ENCODE results near the gene LSG1. TPM values are rescaled to one million over a fixed set of nuclear protein-coding genes. Genes with fewer than 3 reads are reported as not detected.
A peak's percentile ranks its signal among the peaks of the same experiment; 100 is the strongest.

Gene LSG1
- total and polyA plus RNA-seq, 2 of the 13 experiments (the other 11 are each of a cell fraction or from before 2014, with no cell fraction given) = 21.4 to 32.1 TPM

DNA sequence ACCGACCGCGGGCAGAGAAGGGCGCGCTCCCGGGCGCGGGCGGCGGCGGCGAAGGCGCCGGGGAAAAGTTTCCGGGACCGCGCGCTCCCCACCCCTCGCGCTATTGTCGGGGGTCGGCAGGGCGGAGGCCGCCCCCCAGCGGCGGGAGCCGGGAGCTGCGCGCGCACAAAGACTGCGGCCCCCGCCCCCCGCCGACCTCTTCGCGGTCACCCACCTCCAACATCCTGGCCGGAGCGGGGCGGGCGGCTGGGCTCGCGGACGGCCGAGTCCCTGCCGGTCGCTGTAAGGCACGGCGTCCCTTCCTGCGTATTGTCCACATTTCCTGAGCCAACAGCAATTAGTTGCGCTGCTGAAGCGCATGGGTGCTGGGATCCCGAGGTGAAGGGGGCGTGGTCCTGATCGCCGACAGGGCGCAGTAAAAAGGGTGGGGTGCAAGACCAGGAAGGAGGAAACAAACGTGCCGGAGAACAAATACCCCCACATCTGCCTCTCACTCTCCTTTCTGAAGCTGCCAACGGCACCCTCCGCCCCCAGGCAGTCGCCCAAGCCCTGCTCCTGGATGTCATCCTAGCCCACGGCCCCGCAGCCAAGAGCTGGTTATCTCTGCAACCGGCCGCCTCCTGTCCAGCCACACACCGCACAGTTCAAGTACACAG, 38.5 kb downstream of the LSG1 start, which contains the start of gene TMEM44 (continued):
- TF ChIP-seq ZNF83 (CRISPR knock-in tag; IDR thresholded peaks at IDR 0.05; ENCODE audit: borderline replicate concordance) (peak; percentile 53; the same call in 1 of the 2 replicates), ZNF333 (CRISPR knock-in tag; IDR thresholded peaks at IDR 0.05; ENCODE audit: borderline replicate concordance) (no peak), MTA1 (CRISPR knock-in tag; IDR thresholded peaks at IDR 0.05; ENCODE audit: borderline replicate concordance) (peak; percentile 77; the same call in 1 of the 2 replicates), FOXK2 (IDR thresholded peaks at IDR 0.05) (no peak), GABPB1 (CRISPR knock-in tag; IDR thresholded peaks at IDR 0.05) (peak; percentile 79), HOXD1 (CRISPR knock-in tag; IDR thresholded peaks at IDR 0.05) (no peak), ZNF839 (CRISPR knock-in tag; IDR thresholded peaks at IDR 0.05; ENCODE audit: borderline replicate concordance) (no peak), CBX5 (CRISPR knock-in tag; IDR thresholded peaks at IDR 0.05; ENCODE audit: borderline replicate concordance) (peak; percentile 63; the same call in 1 of the 2 replicates), HIVEP1 (CRISPR knock-in tag; IDR thresholded peaks at IDR 0.05) (no peak), NFYC (CRISPR knock-in tag; IDR thresholded peaks at IDR 0.05) (no peak), MBNL3 (CRISPR knock-in tag; conservative IDR thresholded peaks at IDR 0.05) (no peak), NFYB (CRISPR knock-in tag; IDR thresholded peaks at IDR 0.05) (no peak), ZC3H4 (CRISPR knock-in tag; IDR thresholded peaks at IDR 0.05; ENCODE audit: borderline replicate concordance) (no peak), XRCC5 (optimal IDR thresholded peaks at IDR 0.05; ENCODE audit: low read length) (peak; percentile 91), HNRNPH1 (optimal IDR thresholded peaks at IDR 0.05; ENCODE audit: low read depth, low read length) (no peak), ZNF121 (CRISPR knock-in tag; IDR thresholded peaks at IDR 0.05) (peak; percentile 82), LCORL (IDR thresholded peaks at IDR 0.05) (no peak), LCORL (CRISPR knock-in tag; IDR thresholded peaks at IDR 0.05) (no peak)
- TF ChIP-seq, protein P1, sequence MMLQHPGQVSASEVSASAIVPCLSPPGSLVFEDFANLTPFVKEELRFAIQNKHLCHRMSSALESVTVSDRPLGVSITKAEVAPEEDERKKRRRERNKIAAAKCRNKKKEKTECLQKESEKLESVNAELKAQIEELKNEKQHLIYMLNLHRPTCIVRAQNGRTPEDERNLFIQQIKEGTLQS (CRISPR knock-in tag; IDR thresholded peaks at IDR 0.05) = no peak
- TF ChIP-seq, protein P2, sequence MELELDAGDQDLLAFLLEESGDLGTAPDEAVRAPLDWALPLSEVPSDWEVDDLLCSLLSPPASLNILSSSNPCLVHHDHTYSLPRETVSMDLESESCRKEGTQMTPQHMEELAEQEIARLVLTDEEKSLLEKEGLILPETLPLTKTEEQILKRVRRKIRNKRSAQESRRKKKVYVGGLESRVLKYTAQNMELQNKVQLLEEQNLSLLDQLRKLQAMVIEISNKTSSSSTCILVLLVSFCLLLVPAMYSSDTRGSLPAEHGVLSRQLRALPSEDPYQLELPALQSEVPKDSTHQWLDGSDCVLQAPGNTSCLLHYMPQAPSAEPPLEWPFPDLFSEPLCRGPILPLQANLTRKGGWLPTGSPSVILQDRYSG (CRISPR knock-in tag; IDR thresholded peaks at IDR 0.05) = no peak
- TF ChIP-seq, protein P3, sequence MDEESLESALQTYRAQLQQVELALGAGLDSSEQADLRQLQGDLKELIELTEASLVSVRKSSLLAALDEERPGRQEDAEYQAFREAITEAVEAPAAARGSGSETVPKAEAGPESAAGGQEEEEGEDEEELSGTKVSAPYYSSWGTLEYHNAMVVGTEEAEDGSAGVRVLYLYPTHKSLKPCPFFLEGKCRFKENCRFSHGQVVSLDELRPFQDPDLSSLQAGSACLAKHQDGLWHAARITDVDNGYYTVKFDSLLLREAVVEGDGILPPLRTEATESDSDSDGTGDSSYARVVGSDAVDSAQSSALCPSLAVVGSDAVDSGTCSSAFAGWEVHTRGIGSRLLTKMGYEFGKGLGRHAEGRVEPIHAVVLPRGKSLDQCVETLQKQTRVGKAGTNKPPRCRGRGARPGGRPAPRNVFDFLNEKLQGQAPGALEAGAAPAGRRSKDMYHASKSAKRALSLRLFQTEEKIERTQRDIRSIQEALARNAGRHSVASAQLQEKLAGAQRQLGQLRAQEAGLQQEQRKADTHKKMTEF (CRISPR knock-in tag; IDR thresholded peaks at IDR 0.05) = peak; percentile 79
- TF ChIP-seq, protein P4, sequence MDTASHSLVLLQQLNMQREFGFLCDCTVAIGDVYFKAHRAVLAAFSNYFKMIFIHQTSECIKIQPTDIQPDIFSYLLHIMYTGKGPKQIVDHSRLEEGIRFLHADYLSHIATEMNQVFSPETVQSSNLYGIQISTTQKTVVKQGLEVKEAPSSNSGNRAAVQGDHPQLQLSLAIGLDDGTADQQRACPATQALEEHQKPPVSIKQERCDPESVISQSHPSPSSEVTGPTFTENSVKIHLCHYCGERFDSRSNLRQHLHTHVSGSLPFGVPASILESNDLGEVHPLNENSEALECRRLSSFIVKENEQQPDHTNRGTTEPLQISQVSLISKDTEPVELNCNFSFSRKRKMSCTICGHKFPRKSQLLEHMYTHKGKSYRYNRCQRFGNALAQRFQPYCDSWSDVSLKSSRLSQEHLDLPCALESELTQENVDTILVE (CRISPR knock-in tag; IDR thresholded peaks at IDR 0.05) = peak; percentile 90; the same call in 1 of the 2 replicates
- TF ChIP-seq, protein P5, sequence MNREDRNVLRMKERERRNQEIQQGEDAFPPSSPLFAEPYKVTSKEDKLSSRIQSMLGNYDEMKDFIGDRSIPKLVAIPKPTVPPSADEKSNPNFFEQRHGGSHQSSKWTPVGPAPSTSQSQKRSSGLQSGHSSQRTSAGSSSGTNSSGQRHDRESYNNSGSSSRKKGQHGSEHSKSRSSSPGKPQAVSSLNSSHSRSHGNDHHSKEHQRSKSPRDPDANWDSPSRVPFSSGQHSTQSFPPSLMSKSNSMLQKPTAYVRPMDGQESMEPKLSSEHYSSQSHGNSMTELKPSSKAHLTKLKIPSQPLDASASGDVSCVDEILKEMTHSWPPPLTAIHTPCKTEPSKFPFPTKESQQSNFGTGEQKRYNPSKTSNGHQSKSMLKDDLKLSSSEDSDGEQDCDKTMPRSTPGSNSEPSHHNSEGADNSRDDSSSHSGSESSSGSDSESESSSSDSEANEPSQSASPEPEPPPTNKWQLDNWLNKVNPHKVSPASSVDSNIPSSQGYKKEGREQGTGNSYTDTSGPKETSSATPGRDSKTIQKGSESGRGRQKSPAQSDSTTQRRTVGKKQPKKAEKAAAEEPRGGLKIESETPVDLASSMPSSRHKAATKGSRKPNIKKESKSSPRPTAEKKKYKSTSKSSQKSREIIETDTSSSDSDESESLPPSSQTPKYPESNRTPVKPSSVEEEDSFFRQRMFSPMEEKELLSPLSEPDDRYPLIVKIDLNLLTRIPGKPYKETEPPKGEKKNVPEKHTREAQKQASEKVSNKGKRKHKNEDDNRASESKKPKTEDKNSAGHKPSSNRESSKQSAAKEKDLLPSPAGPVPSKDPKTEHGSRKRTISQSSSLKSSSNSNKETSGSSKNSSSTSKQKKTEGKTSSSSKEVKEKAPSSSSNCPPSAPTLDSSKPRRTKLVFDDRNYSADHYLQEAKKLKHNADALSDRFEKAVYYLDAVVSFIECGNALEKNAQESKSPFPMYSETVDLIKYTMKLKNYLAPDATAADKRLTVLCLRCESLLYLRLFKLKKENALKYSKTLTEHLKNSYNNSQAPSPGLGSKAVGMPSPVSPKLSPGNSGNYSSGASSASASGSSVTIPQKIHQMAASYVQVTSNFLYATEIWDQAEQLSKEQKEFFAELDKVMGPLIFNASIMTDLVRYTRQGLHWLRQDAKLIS (CRISPR knock-in tag; IDR thresholded peaks at IDR 0.05) = no peak

All from HepG2 (cell line).